Measurements from ENCODE around the gene SCTR. TPM values are rescaled to one million over a fixed set of nuclear protein-coding genes. Genes with fewer than 3 reads are reported as not detected.

The SCTR gene
- total and polyA plus RNA-seq, 2 of the 13 experiments (the other 11 are each of a cell fraction or from before 2014, with no cell fraction given) = not detected

DNA sequence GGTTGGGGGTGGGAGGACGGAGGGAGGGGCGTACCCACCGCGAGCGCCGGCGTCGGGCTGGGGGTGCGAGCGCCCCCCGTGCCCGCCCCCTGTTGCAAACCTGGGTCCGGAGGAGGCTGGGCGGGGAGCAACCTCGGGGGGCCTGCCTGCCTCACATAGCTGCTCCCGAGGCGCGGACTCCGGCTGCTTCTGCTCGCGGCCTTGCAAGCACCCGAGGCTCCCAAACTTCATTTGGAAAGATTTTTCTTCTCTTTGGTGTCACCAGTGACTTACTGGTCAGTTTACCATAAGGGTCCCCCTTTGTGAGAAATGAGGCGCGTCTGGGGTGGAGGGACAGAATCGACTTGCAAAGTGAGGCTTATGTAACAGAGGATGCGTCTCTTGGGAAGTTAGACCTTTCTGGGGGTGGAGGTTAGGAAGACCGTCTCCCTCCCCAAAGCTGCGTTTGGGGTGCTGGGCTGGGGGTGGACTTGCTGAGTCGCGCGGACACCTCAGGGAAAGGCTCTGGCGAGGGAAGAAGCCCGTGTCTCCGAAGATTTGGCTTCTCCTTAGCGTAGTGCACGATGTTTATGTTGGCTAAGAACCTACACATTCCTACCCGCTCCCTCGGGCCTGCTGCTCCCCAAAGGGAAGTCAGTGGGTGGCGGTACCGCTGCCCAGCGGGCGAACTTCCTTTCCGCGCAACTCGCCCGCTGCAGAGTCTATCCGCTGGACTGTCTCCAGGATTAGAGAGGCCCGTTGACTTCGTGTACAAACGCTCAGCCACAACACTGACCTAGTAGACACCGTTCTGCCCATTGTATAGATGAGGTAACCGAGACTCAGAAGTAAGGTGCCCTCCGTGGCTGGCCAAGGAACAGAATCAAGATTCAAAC, 92.1 kb downstream of the SCTR start (continued):
- TF ChIP-seq, protein P1, sequence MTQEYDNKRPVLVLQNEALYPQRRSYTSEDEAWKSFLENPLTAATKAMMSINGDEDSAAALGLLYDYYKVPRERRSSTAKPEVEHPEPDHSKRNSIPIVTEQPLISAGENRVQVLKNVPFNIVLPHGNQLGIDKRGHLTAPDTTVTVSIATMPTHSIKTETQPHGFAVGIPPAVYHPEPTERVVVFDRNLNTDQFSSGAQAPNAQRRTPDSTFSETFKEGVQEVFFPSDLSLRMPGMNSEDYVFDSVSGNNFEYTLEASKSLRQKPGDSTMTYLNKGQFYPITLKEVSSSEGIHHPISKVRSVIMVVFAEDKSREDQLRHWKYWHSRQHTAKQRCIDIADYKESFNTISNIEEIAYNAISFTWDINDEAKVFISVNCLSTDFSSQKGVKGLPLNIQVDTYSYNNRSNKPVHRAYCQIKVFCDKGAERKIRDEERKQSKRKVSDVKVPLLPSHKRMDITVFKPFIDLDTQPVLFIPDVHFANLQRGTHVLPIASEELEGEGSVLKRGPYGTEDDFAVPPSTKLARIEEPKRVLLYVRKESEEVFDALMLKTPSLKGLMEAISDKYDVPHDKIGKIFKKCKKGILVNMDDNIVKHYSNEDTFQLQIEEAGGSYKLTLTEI (CRISPR knock-in tag; conservative IDR thresholded peaks at IDR 0.05) = no peak
- TF ChIP-seq, protein P2, sequence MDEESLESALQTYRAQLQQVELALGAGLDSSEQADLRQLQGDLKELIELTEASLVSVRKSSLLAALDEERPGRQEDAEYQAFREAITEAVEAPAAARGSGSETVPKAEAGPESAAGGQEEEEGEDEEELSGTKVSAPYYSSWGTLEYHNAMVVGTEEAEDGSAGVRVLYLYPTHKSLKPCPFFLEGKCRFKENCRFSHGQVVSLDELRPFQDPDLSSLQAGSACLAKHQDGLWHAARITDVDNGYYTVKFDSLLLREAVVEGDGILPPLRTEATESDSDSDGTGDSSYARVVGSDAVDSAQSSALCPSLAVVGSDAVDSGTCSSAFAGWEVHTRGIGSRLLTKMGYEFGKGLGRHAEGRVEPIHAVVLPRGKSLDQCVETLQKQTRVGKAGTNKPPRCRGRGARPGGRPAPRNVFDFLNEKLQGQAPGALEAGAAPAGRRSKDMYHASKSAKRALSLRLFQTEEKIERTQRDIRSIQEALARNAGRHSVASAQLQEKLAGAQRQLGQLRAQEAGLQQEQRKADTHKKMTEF (CRISPR knock-in tag; IDR thresholded peaks at IDR 0.05) = no peak
- TF ChIP-seq, protein P3, sequence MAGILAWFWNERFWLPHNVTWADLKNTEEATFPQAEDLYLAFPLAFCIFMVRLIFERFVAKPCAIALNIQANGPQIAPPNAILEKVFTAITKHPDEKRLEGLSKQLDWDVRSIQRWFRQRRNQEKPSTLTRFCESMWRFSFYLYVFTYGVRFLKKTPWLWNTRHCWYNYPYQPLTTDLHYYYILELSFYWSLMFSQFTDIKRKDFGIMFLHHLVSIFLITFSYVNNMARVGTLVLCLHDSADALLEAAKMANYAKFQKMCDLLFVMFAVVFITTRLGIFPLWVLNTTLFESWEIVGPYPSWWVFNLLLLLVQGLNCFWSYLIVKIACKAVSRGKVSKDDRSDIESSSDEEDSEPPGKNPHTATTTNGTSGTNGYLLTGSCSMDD (CRISPR knock-in tag; IDR thresholded peaks at IDR 0.05) = no peak
- TF ChIP-seq NFIB (CRISPR knock-in tag; IDR thresholded peaks at IDR 0.05; ENCODE audit: borderline replicate concordance) (no peak), PHF5A (CRISPR knock-in tag; IDR thresholded peaks at IDR 0.05; ENCODE audit: low read depth, unreplicated experiment) (no peak), ZNF552 (CRISPR knock-in tag; IDR thresholded peaks at IDR 0.05; ENCODE audit: borderline replicate concordance) (0 out of 2 replicates have a peak, but pooled peaks have one; percentile 58), MED13 (CRISPR knock-in tag; IDR thresholded peaks at IDR 0.05) (0 out of 2 replicates have a peak, but pooled peaks have one; percentile 4), ZFP62 (CRISPR knock-in tag; IDR thresholded peaks at IDR 0.05) (no peak), POLR2A (IDR thresholded peaks at IDR 0.05; ENCODE audit: insufficient read depth in 1 of 2, low read depth in 2 of 2, low read length in 2 of 2) (no peak; a peak in 1 of 4 replicates), ATRX (CRISPR knock-in tag; IDR thresholded peaks at IDR 0.05; ENCODE audit: borderline replicate concordance) (no peak), ZNF501 (CRISPR knock-in tag; IDR thresholded peaks at IDR 0.05) (no peak), ARNTL (CRISPR knock-in tag; IDR thresholded peaks at IDR 0.05) (no peak), SETDB1 (CRISPR knock-in tag; IDR thresholded peaks at IDR 0.05; ENCODE audit: borderline replicate concordance) (no peak)
- TF ChIP-seq, protein P4, sequence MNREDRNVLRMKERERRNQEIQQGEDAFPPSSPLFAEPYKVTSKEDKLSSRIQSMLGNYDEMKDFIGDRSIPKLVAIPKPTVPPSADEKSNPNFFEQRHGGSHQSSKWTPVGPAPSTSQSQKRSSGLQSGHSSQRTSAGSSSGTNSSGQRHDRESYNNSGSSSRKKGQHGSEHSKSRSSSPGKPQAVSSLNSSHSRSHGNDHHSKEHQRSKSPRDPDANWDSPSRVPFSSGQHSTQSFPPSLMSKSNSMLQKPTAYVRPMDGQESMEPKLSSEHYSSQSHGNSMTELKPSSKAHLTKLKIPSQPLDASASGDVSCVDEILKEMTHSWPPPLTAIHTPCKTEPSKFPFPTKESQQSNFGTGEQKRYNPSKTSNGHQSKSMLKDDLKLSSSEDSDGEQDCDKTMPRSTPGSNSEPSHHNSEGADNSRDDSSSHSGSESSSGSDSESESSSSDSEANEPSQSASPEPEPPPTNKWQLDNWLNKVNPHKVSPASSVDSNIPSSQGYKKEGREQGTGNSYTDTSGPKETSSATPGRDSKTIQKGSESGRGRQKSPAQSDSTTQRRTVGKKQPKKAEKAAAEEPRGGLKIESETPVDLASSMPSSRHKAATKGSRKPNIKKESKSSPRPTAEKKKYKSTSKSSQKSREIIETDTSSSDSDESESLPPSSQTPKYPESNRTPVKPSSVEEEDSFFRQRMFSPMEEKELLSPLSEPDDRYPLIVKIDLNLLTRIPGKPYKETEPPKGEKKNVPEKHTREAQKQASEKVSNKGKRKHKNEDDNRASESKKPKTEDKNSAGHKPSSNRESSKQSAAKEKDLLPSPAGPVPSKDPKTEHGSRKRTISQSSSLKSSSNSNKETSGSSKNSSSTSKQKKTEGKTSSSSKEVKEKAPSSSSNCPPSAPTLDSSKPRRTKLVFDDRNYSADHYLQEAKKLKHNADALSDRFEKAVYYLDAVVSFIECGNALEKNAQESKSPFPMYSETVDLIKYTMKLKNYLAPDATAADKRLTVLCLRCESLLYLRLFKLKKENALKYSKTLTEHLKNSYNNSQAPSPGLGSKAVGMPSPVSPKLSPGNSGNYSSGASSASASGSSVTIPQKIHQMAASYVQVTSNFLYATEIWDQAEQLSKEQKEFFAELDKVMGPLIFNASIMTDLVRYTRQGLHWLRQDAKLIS (CRISPR knock-in tag; IDR thresholded peaks at IDR 0.05) = no peak
- TF ChIP-seq, protein P5, sequence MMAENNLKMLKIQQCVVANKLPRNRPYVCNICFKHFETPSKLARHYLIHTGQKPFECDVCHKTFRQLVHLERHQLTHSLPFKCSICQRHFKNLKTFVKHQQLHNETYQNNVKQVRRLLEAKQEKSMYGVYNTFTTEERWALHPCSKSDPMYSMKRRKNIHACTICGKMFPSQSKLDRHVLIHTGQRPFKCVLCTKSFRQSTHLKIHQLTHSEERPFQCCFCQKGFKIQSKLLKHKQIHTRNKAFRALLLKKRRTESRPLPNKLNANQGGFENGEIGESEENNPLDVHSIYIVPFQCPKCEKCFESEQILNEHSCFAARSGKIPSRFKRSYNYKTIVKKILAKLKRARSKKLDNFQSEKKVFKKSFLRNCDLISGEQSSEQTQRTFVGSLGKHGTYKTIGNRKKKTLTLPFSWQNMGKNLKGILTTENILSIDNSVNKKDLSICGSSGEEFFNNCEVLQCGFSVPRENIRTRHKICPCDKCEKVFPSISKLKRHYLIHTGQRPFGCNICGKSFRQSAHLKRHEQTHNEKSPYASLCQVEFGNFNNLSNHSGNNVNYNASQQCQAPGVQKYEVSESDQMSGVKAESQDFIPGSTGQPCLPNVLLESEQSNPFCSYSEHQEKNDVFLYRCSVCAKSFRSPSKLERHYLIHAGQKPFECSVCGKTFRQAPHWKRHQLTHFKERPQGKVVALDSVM (CRISPR knock-in tag; IDR thresholded peaks at IDR 0.05) = no peak
- TF ChIP-seq, protein P6, sequence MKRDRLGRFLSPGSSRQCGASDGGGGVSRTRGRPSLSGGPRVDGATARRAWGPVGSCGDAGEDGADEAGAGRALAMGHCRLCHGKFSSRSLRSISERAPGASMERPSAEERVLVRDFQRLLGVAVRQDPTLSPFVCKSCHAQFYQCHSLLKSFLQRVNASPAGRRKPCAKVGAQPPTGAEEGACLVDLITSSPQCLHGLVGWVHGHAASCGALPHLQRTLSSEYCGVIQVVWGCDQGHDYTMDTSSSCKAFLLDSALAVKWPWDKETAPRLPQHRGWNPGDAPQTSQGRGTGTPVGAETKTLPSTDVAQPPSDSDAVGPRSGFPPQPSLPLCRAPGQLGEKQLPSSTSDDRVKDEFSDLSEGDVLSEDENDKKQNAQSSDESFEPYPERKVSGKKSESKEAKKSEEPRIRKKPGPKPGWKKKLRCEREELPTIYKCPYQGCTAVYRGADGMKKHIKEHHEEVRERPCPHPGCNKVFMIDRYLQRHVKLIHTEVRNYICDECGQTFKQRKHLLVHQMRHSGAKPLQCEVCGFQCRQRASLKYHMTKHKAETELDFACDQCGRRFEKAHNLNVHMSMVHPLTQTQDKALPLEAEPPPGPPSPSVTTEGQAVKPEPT (CRISPR knock-in tag; IDR thresholded peaks at IDR 0.05; ENCODE audit: low read depth) = 0 out of 2 replicates have a peak, but pooled peaks have one; percentile 20
